Sigmoid colon (tissue), 3 donors: ENCODE results near the gene PIP4K2A.

ENCODE experiments used
- CTCF ChIP-seq, 4 experiments: fragments of 450-650 bp in 3 of 4; fragments of 200-600 bp in 1 of 4; IDR thresholded peaks; one replicate each; pipeline ENCODE4 v1.5.1; 2016 to 2019; ENCODE audit warnings: antibody characterized with exemption in 4 of 4, mild to moderate bottlenecking in 3 of 4, moderate library complexity in 2 of 4
- POLR2A ChIP-seq, 2 donors: fragments of 450-650 bp; IDR thresholded peaks; one replicate each; pipeline ENCODE4 v1.6.1; 2016; ENCODE audit warnings: antibody characterized with exemption in 2 of 2, mild to moderate bottlenecking in 2 of 2, moderate library complexity in 2 of 2

GRCh38 chr10:22719406-22720042 lies 5.1 kb upstream of the PIP4K2A start:
- TF ChIP-seq CTCF (IDR thresholded peaks at IDR 0.05) (no peak), POLR2A (IDR thresholded peaks at IDR 0.05) (no peak)
